Measurements from ENCODE around the gene PAFAH2. TPM values are rescaled to one million over a fixed set of nuclear protein-coding genes. Genes with fewer than 3 reads are reported as not detected.

The PAFAH2 gene
- total and polyA plus RNA-seq, 2 of the 8 experiments (the other 6 are each of a cell fraction or from before 2014, with no cell fraction given): 7.7 to 9.3 TPM

- Histone ChIP-seq H3K4me1 (replicated peaks in 1 of 4; ENCODE audit: control insufficient read depth in 3 of 4, insufficient read depth in 4 of 4, low read length in 3 of 4) (peaks cover 0 to 5% (median 3%) of the 10 kb centered on the region in 4 experiments; a peak in 6 of 7 replicates), H4K20me1 (replicated peaks in 1 of 2; ENCODE audit: control insufficient read depth in 1 of 2, insufficient read depth in 2 of 2, low read length in 2 of 2) (no peaks in the 10 kb centered on the region), H3K27ac (ENCODE audit: low read depth, low read length) (no peak overlapping the region), H3K79me1 (ENCODE audit: low read depth, low read length) (no peaks in the 10 kb centered on the region), H3K36me3 (ENCODE audit: control insufficient read depth in 2 of 4, insufficient read depth in 4 of 4, low read length in 3 of 4) (no peaks in the 10 kb centered on the region), H3K9ac (replicated peaks in 1 of 4; ENCODE audit: extremely low read depth in 1 of 4, low read depth in 3 of 4, low read length in 3 of 4) (no peak overlapping the region), H4K8ac (ENCODE audit: extremely low read depth, insufficient read depth, low read length) (no peak overlapping the region), H2AK5ac (ENCODE audit: low read depth, low read length) (no peak overlapping the region; the same call in 1 of the 2 replicates), H2BK5ac (ENCODE audit: low read depth, low read length) (no peak overlapping the region), H3K18ac (ENCODE audit: extremely low read depth, low read length) (no peak overlapping the region), H3K4me2 (ENCODE audit: insufficient read depth in 1 of 2, low read depth in 2 of 2, low read length in 2 of 2) (no peak overlapping the region), H2BK15ac (ENCODE audit: low read length) (no peak overlapping the region), H2BK12ac (ENCODE audit: low read depth, low read length) (0 out of 2 replicates have a peak overlapping the region, but pooled peaks have one; percentile 50), H3K23me2 (ENCODE audit: low read depth, low read length) (no peaks in the 10 kb centered on the region), H3K4me3 (ENCODE audit: extremely low read depth in 1 of 4, insufficient read depth in 2 of 4, low read depth in 3 of 4, low read length in 4 of 4) (no peak overlapping the region), H3K9me3 (ENCODE audit: insufficient read depth in 2 of 2, low read depth in 1 of 2, low read length in 1 of 2) (no peaks in the 10 kb centered on the region), H3K4ac (replicated peaks; ENCODE audit: insufficient read length, low read depth, low read length) (no peak overlapping the region), H3K23ac (ENCODE audit: insufficient read length) (no peak overlapping the region), H3K27me3 (replicated peaks in 1 of 4; ENCODE audit: control insufficient read depth in 3 of 4, extremely low read depth in 1 of 4, insufficient read depth in 3 of 4, low read length in 3 of 4) (no peaks in the 10 kb centered on the region), H2AFZ (ENCODE audit: low read length) (peak overlapping the region; percentile 40; the same call in 1 of the 2 replicates), H3K14ac (ENCODE audit: insufficient read length) (no peak overlapping the region), H2BK20ac (ENCODE audit: low read length) (no peak overlapping the region), H3K56ac (replicated peaks; ENCODE audit: insufficient read length, low read depth, low read length) (no peak overlapping the region), H3K79me2 (ENCODE audit: control insufficient read depth in 1 of 2, insufficient read depth in 2 of 2, low read length in 2 of 2) (no peaks in the 10 kb centered on the region), H4K5ac (ENCODE audit: insufficient read length, low read depth, low read length) (no peak overlapping the region), H4K91ac (replicated peaks; ENCODE audit: insufficient read length, low read length) (no peak overlapping the region), H2BK120ac (replicated peaks; ENCODE audit: low read depth, low read length) (no peak overlapping the region)
- DNase-seq (ENCODE audit: low read depth in 1 of 2, low spot score in 2 of 2): no peak
- FAIRE-seq: no peak
- TF ChIP-seq TAF7 (optimal IDR thresholded peaks at IDR 0.05; ENCODE audit: borderline replicate concordance, low read depth, low read length) (no peak), MAX (IDR thresholded peaks at IDR 0.05) (0 out of 2 replicates have a peak, but pooled peaks have one; percentile 16)
- POLR2A ChIA-PET (ENCODE audit: partially characterized antibody): interaction anchor here (1.0 kb wide), 1 partner anchor 9 kb away, joined by 3 read pairs; the partner anchor contains the start of gene PAFAH2
- WGBS, 2 experiments (ENCODE audit: extremely low coverage in 1 of 2, insufficient coverage in 1 of 2, insufficient read length in 1 of 2, insufficient replicate concordance in 2 of 2, low coverage in 1 of 2, low lambda C conversion rate in 2 of 2, missing lambda C conversion rate in 1 of 2): 95% methylated on average over 16 of the region's 16 CpGs; no CpG with 5 or more reads in 1 of the 2 experiments
- CTCF ChIA-PET (ENCODE audit: partially characterized antibody): interaction anchor here (1.3 to 5.8 kb wide), 2 partner anchors 9 to 110 kb away, joined by 5 to 66 read pairs; partner anchors contain the start of gene PAFAH2
Observed at GRCh38 chr1:26006710-26007109, 8.8 kb upstream of the PAFAH2 start.

All from H1 (cell line).